ENCODE results near the gene COIL.

Gene COIL

GRCh38 chr17:56919717-56920116 lies 41.1 kb downstream of the COIL start:
- no peak for TF ChIP-seq CTCF (IDR thresholded peaks at IDR 0.05; ENCODE audit: control extremely low read depth, extremely low read depth, low read depth, missing control alignments)
- ChIA-PET CTCF (interaction anchor here (0.9 to 1.0 kb wide), 2 partner anchors 22 to 47 kb away, joined by 3 read pairs; no protein-coding TSS in a partner anchor), POLR2A (no interaction called here)
- no peak for DNase-seq (ENCODE audit: extremely low spot score)

DNA sequence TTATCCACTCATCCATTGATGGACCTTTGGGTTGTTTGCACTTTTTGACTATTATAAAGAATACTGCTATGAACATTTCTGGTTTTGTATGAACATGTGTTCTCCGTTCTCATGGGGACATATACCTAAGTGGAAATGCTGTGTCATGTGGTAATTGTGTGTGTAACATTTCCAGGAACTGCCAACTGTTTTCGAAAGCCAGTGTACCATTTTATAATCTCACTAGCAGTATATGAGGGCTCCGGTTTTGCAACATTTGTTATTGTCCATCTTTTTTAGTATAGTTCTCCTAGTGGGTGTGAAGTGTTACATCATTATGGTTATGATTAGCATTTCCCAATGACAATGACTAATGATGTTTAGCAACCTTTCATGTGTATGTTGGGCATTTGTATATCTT lies 41.9 kb downstream of the COIL start:
- CTCF ChIA-PET = no interaction called here
- TF ChIP-seq CTCF (IDR thresholded peaks at IDR 0.05; ENCODE audit: control extremely low read depth, extremely low read depth, low read depth, missing control alignments) = no peak
- DNase-seq (ENCODE audit: extremely low spot score) = no peak
- POLR2A ChIA-PET = no interaction called here

GRCh38 chr17:56917559-56918296 lies 43.1 kb downstream of the COIL start:
- no peak for DNase-seq (ENCODE audit: extremely low spot score)
- ChIA-PET CTCF (no interaction called here), POLR2A (no interaction called here)
- TF ChIP-seq CTCF (IDR thresholded peaks at IDR 0.05; ENCODE audit: control extremely low read depth, extremely low read depth, low read depth, missing control alignments) = no peak

GRCh38 chr17:56914581-56915273 lies 46.1 kb downstream of the COIL start:
- POLR2A ChIA-PET = interaction anchor here (0.6 to 1.1 kb wide), 4 partner anchors 12 to 64 kb away, joined by 4 to 9 read pairs (median 4); partner anchors contain the start of gene SCPEP1
- no peak for TF ChIP-seq CTCF (IDR thresholded peaks at IDR 0.05; ENCODE audit: control extremely low read depth, extremely low read depth, low read depth, missing control alignments)
- CTCF ChIA-PET = interaction anchor here (0.8 to 1.3 kb wide), 3 partner anchors 25 to 45 kb away, joined by 3 to 4 read pairs (median 3); no protein-coding TSS in a partner anchor
- DNase-seq (ENCODE audit: extremely low spot score) = peak; percentile 9

DNA sequence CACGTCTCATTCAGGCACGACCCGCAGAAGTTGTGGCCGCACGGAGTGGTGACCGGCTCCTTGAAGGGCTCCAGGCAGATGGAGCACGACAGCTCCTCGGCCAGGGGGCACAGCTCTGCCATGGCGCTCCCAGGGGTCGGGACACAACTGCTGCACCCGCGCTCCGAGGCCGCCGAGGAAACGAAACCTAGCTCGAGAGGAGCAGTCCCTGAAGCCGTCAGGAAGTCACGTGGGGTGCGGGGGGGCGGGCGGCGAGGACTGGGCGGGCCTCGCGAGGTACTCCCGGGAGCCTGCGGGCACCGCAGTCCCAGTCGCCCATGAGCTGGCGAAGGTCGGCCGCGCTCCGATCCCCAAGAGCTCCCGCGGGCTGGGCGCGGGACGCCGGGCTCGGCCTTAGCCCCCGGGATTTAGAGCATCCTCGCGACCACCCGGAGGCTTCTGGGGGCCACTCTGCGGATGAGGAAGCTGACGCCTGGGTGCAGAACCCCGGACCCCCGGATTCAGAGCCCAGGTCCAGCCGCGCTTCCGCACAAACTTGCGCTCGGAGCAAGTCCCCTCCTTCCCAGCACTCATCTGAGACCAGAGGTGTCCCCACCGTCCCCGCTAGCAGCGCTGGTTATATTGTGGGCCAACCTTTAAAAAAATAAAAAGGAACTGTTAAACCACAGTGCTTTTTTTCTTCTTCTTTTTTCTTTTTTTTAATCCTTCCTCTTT lies 46.8 kb downstream of the COIL start, which contains the start of gene TRIM25:
TRIM25 (minus strand) TSS at position 183 of the 714 bp plus-strand sequence; CDS start at position 122, 61 bp downstream.
- ChIA-PET POLR2A (interaction anchor here (0.5 to 1.3 kb wide), 15 partner anchors 12 to 1462 kb away, joined by 3 to 9 read pairs (median 4); partner anchors contain the start of gene SCPEP1), CTCF (interaction anchor here (1.0 to 1.3 kb wide), 4 partner anchors 25 to 89 kb away, joined by 3 to 4 read pairs (median 3); no protein-coding TSS in a partner anchor)
- peak; percentile 97 for DNase-seq (ENCODE audit: extremely low spot score)
- no peak for TF ChIP-seq CTCF (IDR thresholded peaks at IDR 0.05; ENCODE audit: control extremely low read depth, extremely low read depth, low read depth, missing control alignments)

DNA sequence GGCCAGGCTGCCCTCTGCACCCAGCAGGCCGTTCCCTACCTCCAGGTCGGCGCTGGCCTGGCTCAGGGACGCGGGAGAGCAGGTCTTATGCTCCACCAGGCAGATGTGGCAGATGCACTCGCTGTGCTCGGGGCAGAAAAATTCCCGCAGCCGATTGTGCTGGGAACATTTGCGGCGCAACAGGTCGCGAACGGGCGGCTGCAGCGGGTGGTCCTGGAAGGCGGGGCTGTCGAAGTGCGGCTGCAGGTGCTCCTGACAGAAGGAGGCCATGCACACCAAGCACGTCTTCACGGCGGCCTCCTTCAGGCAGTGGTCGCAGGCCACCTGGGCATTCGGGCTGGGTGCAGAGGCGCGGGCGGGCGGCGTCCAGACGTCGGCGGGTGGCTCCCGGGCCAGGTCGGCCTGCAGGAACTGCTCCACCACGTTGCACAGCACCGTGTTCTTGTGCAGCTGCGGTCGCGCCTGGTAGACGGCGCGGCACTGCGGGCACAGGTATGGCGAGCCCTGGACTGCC lies 47.4 kb downstream of the COIL start:
- CTCF ChIA-PET = interaction anchor here (1.0 to 1.4 kb wide), 4 partner anchors 26 to 89 kb away, joined by 3 read pairs; partner anchors contain the start of gene COIL
- no peak for DNase-seq (ENCODE audit: extremely low spot score)
- POLR2A ChIA-PET = interaction anchor here (0.6 to 1.3 kb wide), 12 partner anchors 11 to 1461 kb away, joined by 3 to 9 read pairs (median 4); no protein-coding TSS in a partner anchor
- TF ChIP-seq CTCF (IDR thresholded peaks at IDR 0.05; ENCODE audit: control extremely low read depth, extremely low read depth, low read depth, missing control alignments) = no peak
